Thyroid gland (tissue), 4 donors: ENCODE results near the gene SOX1.

Source experiments
- CTCF ChIP-seq, 6 experiments: fragments of 200-600 bp in 3 of 6; fragments of 450-650 bp in 3 of 6; sonication (generic) in 3 of 6; IDR thresholded peaks; one replicate each; pipeline ENCODE4 v1.5.1; 2016 to 2019; ENCODE audit warnings: antibody characterized with exemption in 6 of 6, mild to moderate bottlenecking in 2 of 6, inconsistent platforms in 1 of 6, moderate library complexity in 1 of 6
- POLR2A ChIP-seq, 2 donors: fragments of 450-650 bp; IDR thresholded peaks; one replicate each; pipeline ENCODE4 v1.6.1; 2017; ENCODE audit warnings: antibody characterized with exemption in 2 of 2, mild to moderate bottlenecking in 2 of 2, moderate library complexity in 1 of 2

GRCh38 chr13:112063807-112064206 is 3.1 kb upstream of the SOX1 start:
- no peak for TF ChIP-seq POLR2A (IDR thresholded peaks at IDR 0.05)
- TF ChIP-seq CTCF (IDR thresholded peaks at IDR 0.05) = no peak
